Esophagus (tissue), 2 donors: ENCODE data around the gene NPAS3. TPM values are rescaled to one million over a fixed set of nuclear protein-coding genes. Genes with fewer than 3 reads are reported as not detected.

Experiments used
- H3K27ac ChIP-seq, 2 donors: one replicate each; pipeline ENCODE4 v1.5.1; 2013; ENCODE audit warnings: low read depth in 2 of 2, mild to moderate bottlenecking in 2 of 2, inconsistent platforms in 1 of 2, low read length in 1 of 2, moderate library complexity in 1 of 2
- H3K27me3 ChIP-seq, 2 donors: one replicate each; pipeline ENCODE4 v1.6.1; 2013; ENCODE audit warnings: low read length in 2 of 2, control low read depth in 1 of 2, mild to moderate bottlenecking in 1 of 2; ENCODE audit not compliant: insufficient read depth in 2 of 2, control insufficient read depth in 1 of 2
- H3K36me3 ChIP-seq, 2 donors: one replicate each; pipeline ENCODE4 v1.6.1; 2013; ENCODE audit warnings: low read length in 1 of 2; ENCODE audit not compliant: control insufficient read depth in 2 of 2, insufficient read depth in 2 of 2
- H3K4me1 ChIP-seq, 2 donors: one replicate each; pipeline ENCODE4 v1.6.1; 2013; ENCODE audit warnings: low read length in 1 of 2; ENCODE audit not compliant: control insufficient read depth in 2 of 2, insufficient read depth in 2 of 2
- H3K4me3 ChIP-seq, 2 donors: one replicate each; pipeline ENCODE4 v1.5.1; 2013; ENCODE audit warnings: low read length in 2 of 2, mild to moderate bottlenecking in 2 of 2, low read depth in 1 of 2, moderate library complexity in 1 of 2
- H3K9me3 ChIP-seq, 2 donors: one replicate each; pipeline ENCODE4 v1.6.1; 2013; ENCODE audit warnings: mild to moderate bottlenecking in 2 of 2, low read depth in 1 of 2, low read length in 1 of 2, moderate library complexity in 1 of 2; ENCODE audit not compliant: control insufficient read depth in 2 of 2, insufficient read depth in 1 of 2
- whole genome bisulfite sequencing, 2 donors: extraction: QIAGEN DNeasy Blood & Tissue Kit; methylation state at CpG; one replicate each; pipeline ENCODE4 v1.1.7; 2013; 5-methylcytosine and 5-hydroxymethylcytosine counted together
- polyA plus RNA-seq, 2 donors: library from polyadenylated mRNA; stranded (reverse); fragments of 200-250 nt; gene quantifications; one replicate each; pipeline ENCODE4 v1.2.3, GENCODE V29; 2013
- donor health status: healthy with polysubstance abuse.
- donor health status: Bipolar disorder and iron deficiency.

Gene NPAS3
- polyA plus RNA-seq, 2 donors = 0.08 to 0.13 TPM

DNA sequence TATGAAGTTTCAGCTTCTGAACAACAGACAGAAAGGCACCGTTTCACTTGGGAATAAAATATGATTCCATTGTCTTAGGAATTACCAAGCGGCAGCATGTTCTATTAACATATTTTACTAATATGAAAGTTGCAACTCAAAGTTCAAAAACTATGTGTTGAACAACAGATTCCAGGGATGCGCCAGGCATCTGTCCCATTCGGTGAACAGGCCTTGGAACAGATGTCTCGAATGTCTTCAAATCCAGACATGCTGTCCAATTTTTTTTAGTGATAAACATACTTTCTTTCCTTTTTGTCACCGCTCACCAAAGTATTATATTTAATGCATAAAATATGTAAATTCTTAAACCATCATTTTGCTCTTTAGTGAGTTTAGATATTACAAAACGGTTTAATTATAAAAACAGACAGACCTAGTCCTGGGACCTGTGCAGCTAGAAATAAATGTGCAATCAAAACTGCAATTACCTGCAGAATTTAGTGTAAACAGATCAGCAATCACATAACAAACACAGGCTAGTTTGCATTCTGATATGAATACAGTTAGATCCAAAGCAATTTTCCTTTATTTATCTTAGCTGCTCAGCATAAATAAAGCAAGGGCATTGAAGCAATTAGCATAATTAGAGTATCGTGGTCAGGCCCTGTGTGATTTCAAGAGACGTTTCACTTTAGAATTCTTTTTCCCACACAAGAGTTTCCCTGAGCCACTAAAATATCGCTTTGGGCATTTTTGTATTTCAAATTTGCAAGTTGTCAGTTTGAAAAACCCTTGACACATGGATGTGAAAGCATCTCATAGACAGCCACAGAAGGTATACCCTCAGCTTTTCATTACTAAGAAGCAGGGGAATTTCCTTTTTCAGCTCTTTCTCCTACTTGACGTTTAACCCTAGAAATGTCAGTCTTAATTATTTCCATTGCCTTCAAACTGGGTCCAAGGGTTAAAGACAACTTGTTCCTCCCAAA, 591.4 kb downstream of the NPAS3 start:
- H3K9me3 ChIP-seq = no peaks in the 10 kb centered on the region
- no peak overlapping the region for H3K27ac ChIP-seq
- no peaks in the 10 kb centered on the region for H3K36me3 ChIP-seq
- H3K4me3 ChIP-seq = no peak overlapping the region
- H3K27me3 ChIP-seq = no peaks in the 10 kb centered on the region
- WGBS, 2 donors = 75 to 79% methylated on average over 11 of the region's 11 CpGs
- no peaks in the 10 kb centered on the region for H3K4me1 ChIP-seq

DNA sequence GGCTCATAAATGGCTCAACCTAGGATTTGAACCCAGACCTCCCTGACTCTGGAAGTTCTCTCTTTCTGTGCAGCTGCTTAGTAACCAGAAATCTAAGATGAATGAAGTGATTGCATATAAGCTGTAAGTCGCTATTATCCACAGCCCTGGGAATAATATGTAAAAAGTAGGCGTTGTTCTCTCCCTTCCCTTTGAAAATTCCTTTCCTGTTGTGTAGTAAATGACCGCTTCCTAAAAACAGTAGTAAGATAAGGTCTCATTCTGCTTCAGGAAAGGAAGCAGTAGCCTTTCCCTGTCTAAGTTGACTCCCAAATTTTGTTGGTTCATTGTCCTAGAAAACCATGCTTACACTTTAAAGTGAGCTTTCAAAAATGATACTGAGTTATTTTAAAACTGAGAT, 593.9 kb downstream of the NPAS3 start:
- Histone ChIP-seq H3K4me3 (no peak overlapping the region), H3K4me1 (no peaks in the 10 kb centered on the region), H3K27ac (no peak overlapping the region), H3K36me3 (no peaks in the 10 kb centered on the region), H3K27me3 (no peaks in the 10 kb centered on the region), H3K9me3 (no peaks in the 10 kb centered on the region)
- WGBS, 2 donors = 72 to 74% methylated on average over 3 of the region's 3 CpGs

GRCh38 chr14:33534104-33534503, 595.4 kb downstream of the NPAS3 start:
- H3K27me3 ChIP-seq = no peaks in the 10 kb centered on the region
- no peaks in the 10 kb centered on the region for H3K9me3 ChIP-seq
- H3K36me3 ChIP-seq = no peaks in the 10 kb centered on the region
- no peak overlapping the region for H3K4me3 ChIP-seq
- no peak overlapping the region for H3K27ac ChIP-seq
- 86 to 92% methylated on average over 2 of the region's 2 CpGs for WGBS, 2 donors
- H3K4me1 ChIP-seq = no peaks in the 10 kb centered on the region

GRCh38 chr14:33534632-33535031, 596.0 kb downstream of the NPAS3 start:
- no peaks in the 10 kb centered on the region for H3K4me1 ChIP-seq
- H3K27ac ChIP-seq = no peak overlapping the region
- no peaks in the 10 kb centered on the region for H3K36me3 ChIP-seq
- no peaks in the 10 kb centered on the region for H3K9me3 ChIP-seq
- no peaks in the 10 kb centered on the region for H3K27me3 ChIP-seq
- H3K4me3 ChIP-seq = no peak overlapping the region
- 74 to 79% methylated on average over 6 of the region's 6 CpGs for WGBS, 2 donors

- H3K36me3 ChIP-seq = no peaks in the 10 kb centered on the region
- no peaks in the 10 kb centered on the region for H3K4me1 ChIP-seq
- H3K4me3 ChIP-seq = no peak overlapping the region
- H3K27ac ChIP-seq = no peak overlapping the region
- WGBS, 2 donors = 55 to 56% methylated on average over 3 of the region's 3 CpGs
- no peaks in the 10 kb centered on the region for H3K27me3 ChIP-seq
- no peaks in the 10 kb centered on the region for H3K9me3 ChIP-seq
These were observed 601.3 kb downstream of the NPAS3 start for GRCh38 chr14:33539918-33540357.

- Histone ChIP-seq H3K4me3 (no peak overlapping the region), H3K36me3 (no peaks in the 10 kb centered on the region), H3K9me3 (no peaks in the 10 kb centered on the region), H3K27me3 (no peaks in the 10 kb centered on the region), H3K4me1 (no peaks in the 10 kb centered on the region), H3K27ac (no peak overlapping the region)
- 89 to 94% methylated on average over 2 of the region's 2 CpGs for WGBS, 2 donors
These were observed 602.5 kb downstream of the NPAS3 start for GRCh38 chr14:33541171-33541570.

GRCh38 chr14:33542338-33543287, 603.9 kb downstream of the NPAS3 start:
- Histone ChIP-seq H3K9me3 (no peaks in the 10 kb centered on the region), H3K27ac (no peak overlapping the region), H3K36me3 (no peaks in the 10 kb centered on the region), H3K4me1 (no peaks in the 10 kb centered on the region), H3K27me3 (no peaks in the 10 kb centered on the region), H3K4me3 (no peak overlapping the region)
- 70% methylated on average over 11 of the region's 11 CpGs for WGBS, 2 donors

DNA sequence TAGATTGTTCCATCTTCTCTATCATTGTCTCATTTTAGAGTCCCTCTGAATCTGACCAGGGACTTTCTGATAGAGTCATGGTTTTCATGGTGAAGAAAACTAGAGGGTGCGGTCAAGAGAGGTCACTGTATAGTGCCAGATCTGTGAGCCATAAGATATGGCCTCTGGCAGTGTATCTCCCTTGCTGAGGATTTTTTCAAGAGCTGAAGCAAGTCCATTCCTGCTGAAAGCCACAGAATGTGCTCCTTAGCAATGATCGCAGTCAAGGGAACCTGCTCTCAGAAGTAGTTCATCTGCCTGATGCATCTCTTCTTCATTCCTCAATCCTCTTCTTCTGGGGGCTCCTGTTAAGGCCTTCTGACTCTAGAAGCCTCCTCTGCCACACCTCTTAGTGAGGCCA, 607.0 kb downstream of the NPAS3 start:
- WGBS, 2 donors = 67 to 88% methylated on average over 2 of the region's 2 CpGs
- H3K27me3 ChIP-seq = no peaks in the 10 kb centered on the region
- no peak overlapping the region for H3K27ac ChIP-seq
- no peaks in the 10 kb centered on the region for H3K4me1 ChIP-seq
- H3K9me3 ChIP-seq = no peaks in the 10 kb centered on the region
- no peaks in the 10 kb centered on the region for H3K36me3 ChIP-seq
- no peak overlapping the region for H3K4me3 ChIP-seq

- Histone ChIP-seq H3K4me1 (no peaks in the 10 kb centered on the region), H3K36me3 (no peaks in the 10 kb centered on the region), H3K27ac (no peak overlapping the region), H3K4me3 (no peak overlapping the region), H3K27me3 (no peaks in the 10 kb centered on the region), H3K9me3 (no peaks in the 10 kb centered on the region)
- WGBS, 2 donors = 35 to 65% methylated on average over 1 of the region's 1 CpG
These were observed 609.9 kb downstream of the NPAS3 start for GRCh38 chr14:33548606-33549005.
